H1 (cell line): Measurements from ENCODE around the gene SLC1A4. TPM values are rescaled to one million over a fixed set of nuclear protein-coding genes. Genes with fewer than 3 reads are reported as not detected.

Experiments used
- CTBP2 ChIP-seq: IDR thresholded peaks from 2 replicates; pipeline ENCODE4 v1.7.0; 2011; ENCODE audit warnings: borderline replicate concordance, mild to moderate bottlenecking, moderate library complexity, mixed read lengths, low read length; ENCODE audit not compliant: insufficient read depth, insufficient read length
- JUND ChIP-seq: IDR thresholded peaks from 2 replicates; pipeline ENCODE4 v1.6.1; 2011; ENCODE audit warnings: mild to moderate bottlenecking, improper control_type of control experiment, low read length
- POLR2A ChIP-seq, 2 experiments: IDR thresholded peaks; 1 replicate in 1 of 2; 2 replicates in 1 of 2; pipeline ENCODE4 v1.6.1; 2011; ENCODE audit warnings: low read depth in 2 of 2, low read length in 2 of 2, mild to moderate bottlenecking in 2 of 2; ENCODE audit errors: control extremely low read depth in 1 of 2
- RNF2 ChIP-seq: fragments of 200-900, 300-1000 bp; sonication (generic); IDR thresholded peaks from 2 replicates; pipeline ENCODE4 v1.7.1; 2016; ENCODE audit warnings: borderline replicate concordance, low read depth, mild to moderate bottlenecking, antibody characterized with exemption, low read length; ENCODE audit not compliant: poor library complexity, severe bottlenecking; ENCODE audit errors: missing control alignments
- TAF7 ChIP-seq: optimal IDR thresholded peaks from 2 replicates; pipeline ENCODE3; 2011; ENCODE audit warnings: low read depth, mild to moderate bottlenecking, inconsistent platforms, low read length, moderate library complexity, borderline replicate concordance
- polyA plus RNA-seq, 7 experiments: library from polyadenylated mRNA; depleted of rRNA in 3 of 7; stranded (reverse) in 5 of 7; unstranded in 2 of 7; fragments of >200 nt in 5 of 7; fragments of 200-250 nt in 2 of 7; gene quantifications; 1 replicate in 5 of 7; 2 replicates in 1 of 7; 4 replicates in 1 of 7; pipeline versions ENCODE4 v1.2.1 to v1.2.3, GENCODE V29; 2011 to 2013; ENCODE audit warnings: missing spikeins in 2 of 7, mixed read lengths in 2 of 7
- total RNA-seq: library from RNA; stranded (reverse); fragmentation: NEBNext Ultra II Directional; extraction: Animal tissue kit (Norgen Biotek cat#: 25700); gene quantifications from 2 replicates; pipeline ENCODE4 v1.2.1, GENCODE V29; 2021
- TF ChIP-seq, protein P1 (sequence below): IDR thresholded peaks from 2 replicates; pipeline ENCODE4 v1.6.1; 2011; ENCODE audit warnings: low read depth, mild to moderate bottlenecking, low read length; ENCODE audit not compliant: insufficient read depth

Gene SLC1A4
- total and polyA plus RNA-seq, 2 of the 8 experiments (the other 6 are each of a cell fraction or from before 2014, with no cell fraction given), result 0.44 to 0.86 TPM

DNA sequence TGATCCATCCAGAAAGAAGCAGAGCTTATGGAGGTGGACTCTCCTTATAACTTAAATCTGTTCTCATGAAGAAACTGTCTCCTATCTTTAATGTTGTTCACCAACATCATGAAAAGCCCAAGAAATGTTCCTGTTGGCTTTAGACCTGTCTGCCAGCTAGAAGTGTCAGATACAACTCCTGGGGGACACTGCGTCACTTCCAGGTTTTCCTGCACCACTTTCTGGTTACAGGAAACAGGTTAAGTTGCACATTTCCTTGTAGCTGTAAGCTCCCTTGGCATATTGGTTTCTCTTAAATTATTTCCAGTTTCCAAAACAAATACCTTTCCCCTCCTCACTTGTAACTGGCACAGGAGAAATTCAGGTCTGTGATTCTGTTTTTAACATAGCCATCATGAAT lies 69.9 kb downstream of the SLC1A4 start (continued):
- TF ChIP-seq TAF7 (no peak), RNF2 (no peak), JUND (no peak), CTBP2 (no peak), POLR2A (IDR thresholded peaks at IDR 0.05; ENCODE audit: control extremely low read depth in 1 of 2, low read depth in 2 of 2, low read length in 2 of 2) (no peak)
- TF ChIP-seq, protein P1, sequence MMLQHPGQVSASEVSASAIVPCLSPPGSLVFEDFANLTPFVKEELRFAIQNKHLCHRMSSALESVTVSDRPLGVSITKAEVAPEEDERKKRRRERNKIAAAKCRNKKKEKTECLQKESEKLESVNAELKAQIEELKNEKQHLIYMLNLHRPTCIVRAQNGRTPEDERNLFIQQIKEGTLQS, result no peak
